T-helper 1 cell treated with Interleukin-12 subunit alpha and Interleukin-12 subunit beta and Interleukin-4 antibody, amounts not matched to agents 30 μg/mL and 1 μg/mL, for 36 hours (primary cell): ENCODE results near the gene MATR3.

Experiments used
- H3K27ac Mint-ChIP-seq: one replicate; pipeline ENCODE4 v1.8.0; 2021; ENCODE audit warnings: mild to moderate bottlenecking, mixed read lengths
- H3K27me3 Mint-ChIP-seq: one replicate; pipeline ENCODE4 v1.8.0; 2021; ENCODE audit warnings: low read depth, mixed read lengths
- H3K36me3 Mint-ChIP-seq: one replicate; pipeline ENCODE4 v1.8.0; 2021; ENCODE audit warnings: low read depth, mixed read lengths
- H3K4me1 Mint-ChIP-seq: one replicate; pipeline ENCODE4 v1.8.0; 2021; ENCODE audit warnings: low read depth, mixed read lengths
- H3K4me3 Mint-ChIP-seq: one replicate; pipeline ENCODE4 v1.8.0; 2021; ENCODE audit warnings: mild to moderate bottlenecking, moderate library complexity, mixed read lengths
- H3K9me3 Mint-ChIP-seq: one replicate; pipeline ENCODE4 v1.8.0; 2021; ENCODE audit warnings: mixed read lengths

The MATR3 gene

DNA sequence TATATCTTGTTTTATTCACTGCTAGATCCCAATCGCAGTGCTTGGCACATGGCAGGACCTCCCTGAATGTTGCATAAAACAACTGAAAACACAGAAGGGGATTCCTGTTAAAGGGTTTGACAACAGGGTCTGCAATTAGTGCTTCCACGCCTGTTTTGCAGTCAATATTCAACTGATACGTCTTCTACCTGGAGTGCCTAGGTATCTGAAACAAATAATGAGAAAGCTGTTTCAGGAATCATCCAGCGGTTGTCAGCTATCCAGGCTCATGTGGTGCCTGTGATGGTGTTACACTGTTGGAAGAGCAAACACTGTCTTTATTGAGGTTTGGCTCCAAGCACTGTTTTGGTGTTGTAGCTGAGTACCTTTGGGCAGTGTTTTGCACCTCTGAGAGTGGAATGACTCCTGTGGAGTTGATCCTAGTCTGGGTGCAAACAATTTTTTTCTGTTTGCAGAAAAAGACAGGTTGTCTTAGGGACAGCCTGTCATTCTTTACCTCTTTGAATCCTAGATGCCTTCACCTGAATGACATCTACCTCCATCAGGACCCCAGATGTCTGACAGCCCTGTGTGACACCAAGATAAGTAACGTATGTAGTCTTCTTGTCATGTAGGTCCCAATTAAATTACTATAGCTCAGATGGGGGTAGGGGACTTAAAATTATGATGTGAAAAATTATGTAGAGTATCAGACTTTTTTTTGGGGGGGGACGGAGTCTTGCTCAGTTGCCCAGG, 14.8 kb upstream of the MATR3 start:
- Mint-ChIP-seq H3K27ac (no peak overlapping the region), H3K4me1 (peaks cover 27% of the 10 kb centered on the region), H3K36me3 (peaks cover 22% of the 10 kb centered on the region), H3K9me3 (no peaks in the 10 kb centered on the region), H3K4me3 (no peak overlapping the region), H3K27me3 (no peaks in the 10 kb centered on the region)

GRCh38 chr5:139282197-139282557, 11.4 kb upstream of the MATR3 start:
- Mint-ChIP-seq H3K27ac (no peak overlapping the region), H3K9me3 (no peaks in the 10 kb centered on the region), H3K36me3 (peaks cover 33% of the 10 kb centered on the region), H3K27me3 (no peaks in the 10 kb centered on the region), H3K4me3 (no peak overlapping the region), H3K4me1 (peaks cover 9% of the 10 kb centered on the region)

DNA sequence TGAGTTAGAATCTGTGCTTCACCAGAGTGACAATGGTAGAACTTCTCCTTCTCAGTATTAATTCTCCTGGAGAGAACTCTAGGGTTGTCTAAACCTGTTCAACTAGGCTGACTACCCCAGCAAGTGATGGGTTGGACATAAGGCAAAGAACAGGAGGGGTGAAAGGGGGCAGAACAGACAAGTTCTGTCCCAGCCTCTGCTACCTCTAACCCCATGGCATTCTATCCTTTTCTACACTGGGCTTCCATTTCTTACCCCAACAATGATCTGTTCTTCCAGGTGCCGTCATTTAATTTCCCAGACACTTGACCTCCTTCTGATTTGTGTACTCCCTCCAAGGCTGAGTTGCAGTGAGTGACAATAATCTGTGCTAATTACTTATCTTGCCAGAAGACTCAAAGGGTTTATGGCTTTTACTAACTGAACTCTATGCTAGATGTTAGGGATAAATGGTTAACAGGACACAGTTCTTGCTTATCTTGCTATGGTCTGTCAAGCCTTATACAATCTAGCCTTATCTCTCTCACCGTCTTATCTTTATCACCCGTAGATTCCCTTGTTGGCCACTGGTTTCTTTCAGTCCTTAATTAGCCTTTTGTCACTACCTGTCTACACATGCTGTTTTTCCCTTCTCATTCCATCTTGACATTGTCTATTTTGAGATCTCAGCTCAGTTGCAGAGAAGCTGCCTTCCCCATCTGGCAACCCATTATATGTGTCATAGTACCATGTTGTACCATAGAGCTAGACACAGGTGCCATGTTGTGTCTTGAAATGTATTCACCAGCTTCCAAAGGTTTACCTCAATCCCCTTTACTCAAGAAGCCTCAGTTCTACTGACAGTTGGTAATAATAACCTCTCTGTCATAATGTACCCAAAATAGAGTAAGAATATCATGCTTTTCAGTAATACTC, 10.0 kb upstream of the MATR3 start:
- Mint-ChIP-seq H3K4me1 (peaks cover 7% of the 10 kb centered on the region), H3K9me3 (no peaks in the 10 kb centered on the region), H3K27ac (no peak overlapping the region), H3K4me3 (no peak overlapping the region), H3K27me3 (no peaks in the 10 kb centered on the region), H3K36me3 (peaks cover 37% of the 10 kb centered on the region)

DNA sequence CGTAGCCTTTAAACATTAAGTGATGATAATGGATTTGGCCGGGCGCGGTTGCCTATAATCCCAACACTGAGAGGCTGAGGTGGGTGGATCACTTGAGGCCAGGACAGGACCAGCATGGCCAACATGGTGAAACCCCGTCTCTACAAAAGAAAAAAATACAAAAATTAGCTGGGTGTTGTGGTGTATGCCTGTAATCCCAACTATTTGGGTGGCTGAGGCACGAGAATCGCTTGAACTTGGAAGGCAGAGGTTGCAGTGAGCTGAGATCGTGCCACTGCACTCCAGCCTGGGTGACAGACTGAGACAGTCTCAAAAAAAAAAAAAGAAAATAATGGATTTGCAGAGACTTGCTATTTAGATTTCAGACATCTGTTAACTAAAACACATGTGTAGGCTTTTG, 9.2 kb upstream of the MATR3 start:
- Mint-ChIP-seq H3K4me1 (peaks cover 7% of the 10 kb centered on the region), H3K27me3 (no peaks in the 10 kb centered on the region), H3K4me3 (no peak overlapping the region), H3K36me3 (peaks cover 35% of the 10 kb centered on the region), H3K27ac (no peak overlapping the region), H3K9me3 (no peaks in the 10 kb centered on the region)

DNA sequence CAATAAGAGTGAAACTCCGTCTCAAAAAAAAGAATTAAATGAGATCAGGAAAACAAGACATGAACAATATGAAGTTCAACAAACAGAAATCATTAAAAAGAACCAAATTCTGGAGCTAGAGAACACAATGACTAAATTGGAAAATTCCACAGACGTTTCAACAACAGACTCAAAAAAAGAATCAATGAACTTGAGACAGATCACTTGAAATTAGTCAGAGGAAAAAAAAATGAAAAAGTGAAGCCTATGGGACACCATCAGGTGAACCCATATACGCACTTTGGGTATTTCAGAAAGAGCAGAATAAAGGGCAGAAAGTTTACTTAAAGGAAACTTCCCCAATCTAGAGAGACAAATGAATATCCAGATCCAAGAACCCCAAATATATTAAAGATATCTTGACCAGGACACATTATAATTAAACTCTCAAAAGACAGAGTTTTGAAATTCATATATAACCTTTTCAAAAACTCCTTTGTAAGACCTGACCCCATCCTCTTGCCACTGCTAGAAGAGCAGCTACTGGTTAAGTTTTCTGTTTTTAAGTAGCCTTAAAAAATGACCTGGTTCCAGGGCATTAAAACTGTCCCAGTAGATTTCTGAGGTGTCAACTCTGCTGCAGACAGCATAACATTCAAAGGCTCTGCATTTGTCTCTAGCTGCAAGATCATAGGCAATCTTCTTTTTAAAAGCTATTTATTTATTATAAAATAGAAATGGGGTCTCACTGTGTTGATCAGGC, 7.7 kb upstream of the MATR3 start:
- Mint-ChIP-seq H3K4me1 (peaks cover 5% of the 10 kb centered on the region), H3K36me3 (peaks cover 30% of the 10 kb centered on the region), H3K27ac (no peak overlapping the region), H3K9me3 (no peaks in the 10 kb centered on the region), H3K4me3 (no peak overlapping the region), H3K27me3 (no peaks in the 10 kb centered on the region)

GRCh38 chr5:139287890-139288635, 5.5 kb upstream of the MATR3 start:
- Mint-ChIP-seq H3K27me3 (no peaks in the 10 kb centered on the region), H3K4me1 (peaks cover 5% of the 10 kb centered on the region), H3K36me3 (peaks cover 26% of the 10 kb centered on the region), H3K4me3 (no peak overlapping the region), H3K27ac (peak overlapping the region; percentile 50), H3K9me3 (no peaks in the 10 kb centered on the region)

- Mint-ChIP-seq H3K36me3 (peaks cover 14% of the 10 kb centered on the region), H3K9me3 (no peaks in the 10 kb centered on the region), H3K4me1 (peaks cover 14% of the 10 kb centered on the region), H3K27me3 (no peaks in the 10 kb centered on the region), H3K4me3 (no peak overlapping the region), H3K27ac (no peak overlapping the region)
These were observed 2.5 kb upstream of the MATR3 start for GRCh38 chr5:139291051-139291450.

- Mint-ChIP-seq H3K4me3 (peak overlapping the region; percentile 94), H3K27me3 (no peaks in the 10 kb centered on the region), H3K9me3 (no peaks in the 10 kb centered on the region), H3K4me1 (peaks cover 33% of the 10 kb centered on the region), H3K27ac (peak overlapping the region; percentile 97), H3K36me3 (peaks cover 9% of the 10 kb centered on the region)
These were observed 386 bp upstream of the MATR3 start for GRCh38 chr5:139293202-139293506.

DNA sequence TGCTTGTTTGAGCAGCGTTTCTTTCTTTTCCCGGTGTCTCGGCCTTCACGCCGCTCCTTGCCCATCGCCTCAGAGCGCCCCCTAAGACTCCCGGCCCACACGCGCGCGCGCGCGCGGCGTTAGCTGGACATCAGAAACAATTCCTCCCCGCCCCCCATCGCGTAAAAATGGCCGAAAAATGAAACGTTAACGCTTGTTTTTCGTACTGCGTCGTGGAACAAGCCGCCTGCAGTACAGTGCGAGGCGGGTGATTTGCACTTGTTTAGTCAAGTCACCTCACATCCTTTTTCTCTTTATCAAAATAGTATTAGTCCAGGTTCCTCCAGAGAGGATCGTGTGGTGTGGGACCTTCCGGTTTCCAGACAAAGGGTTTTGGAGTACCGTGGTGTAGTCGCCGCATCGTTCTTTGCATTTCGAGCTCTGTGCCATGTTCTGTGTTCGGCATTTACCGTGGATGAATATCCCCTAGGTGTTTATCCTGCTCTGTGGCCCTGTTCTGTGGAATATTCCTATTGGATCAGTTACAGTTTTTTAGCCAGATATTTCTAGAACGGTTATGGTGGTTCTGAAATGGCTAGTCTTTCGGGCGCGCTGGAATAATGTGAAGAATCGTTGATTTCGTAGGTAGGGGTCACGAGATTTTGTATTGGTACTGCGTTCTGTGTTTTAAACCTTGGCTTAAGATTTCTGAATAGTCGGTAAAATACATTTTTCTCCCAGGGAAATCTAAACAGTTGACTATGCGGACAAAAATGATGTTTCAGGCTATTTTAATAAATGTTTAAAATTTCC, 1.0 kb downstream of the MATR3 start:
- Mint-ChIP-seq H3K9me3 (no peaks in the 10 kb centered on the region), H3K4me1 (peaks cover 44% of the 10 kb centered on the region), H3K27ac (peak overlapping the region; percentile 97), H3K4me3 (peak overlapping the region; percentile 94), H3K27me3 (no peaks in the 10 kb centered on the region), H3K36me3 (peaks cover 10% of the 10 kb centered on the region)

- H3K4me1 Mint-ChIP-seq, result peaks cover 45% of the 10 kb centered on the region
- H3K27ac Mint-ChIP-seq, result peak overlapping the region; percentile 97
- H3K9me3 Mint-ChIP-seq, result no peaks in the 10 kb centered on the region
- H3K4me3 Mint-ChIP-seq, result peak overlapping the region; percentile 94
- H3K27me3 Mint-ChIP-seq, result no peaks in the 10 kb centered on the region
- peaks cover 10% of the 10 kb centered on the region for H3K36me3 Mint-ChIP-seq
These were observed 2.0 kb downstream of the MATR3 start for GRCh38 chr5:139295346-139296057.

GRCh38 chr5:139296198-139296597, 2.7 kb downstream of the MATR3 start:
- H3K4me3 Mint-ChIP-seq, result no peak overlapping the region
- peaks cover 10% of the 10 kb centered on the region for H3K36me3 Mint-ChIP-seq
- no peaks in the 10 kb centered on the region for H3K9me3 Mint-ChIP-seq
- H3K27ac Mint-ChIP-seq, result no peak overlapping the region
- peaks cover 45% of the 10 kb centered on the region for H3K4me1 Mint-ChIP-seq
- no peaks in the 10 kb centered on the region for H3K27me3 Mint-ChIP-seq

GRCh38 chr5:139296862-139297326, 3.4 kb downstream of the MATR3 start:
- Mint-ChIP-seq H3K27ac (no peak overlapping the region), H3K9me3 (no peaks in the 10 kb centered on the region), H3K36me3 (peaks cover 10% of the 10 kb centered on the region), H3K4me3 (no peak overlapping the region), H3K4me1 (peaks cover 49% of the 10 kb centered on the region), H3K27me3 (no peaks in the 10 kb centered on the region)
